Daoy (cell line): ENCODE measurements around the gene ARFGAP2. TPM values are rescaled to one million over a fixed set of nuclear protein-coding genes. Genes with fewer than 3 reads are reported as not detected.
"Not testable (repeated sequence)": the region's sequence is repeated elsewhere in the genome, so short reads cannot be mapped to it uniquely, and the experiment has no call there.

Source experiments
- DNase-seq: peaks from one replicate; pipeline ENCODE4 v3.0.0-alpha.2; 2015; ENCODE audit warnings: low read depth
- total RNA-seq: library from RNA; depleted of rRNA; stranded (reverse); fragments of >200 nt; shearing (Covaris generic); gene quantifications from 2 replicates; pipeline ENCODE4 v1.2.3, GENCODE V29; 2014; rRNA removed

ARFGAP2 gene
- 83.8 and 92.1 TPM in 2 replicates for total RNA-seq

DNA sequence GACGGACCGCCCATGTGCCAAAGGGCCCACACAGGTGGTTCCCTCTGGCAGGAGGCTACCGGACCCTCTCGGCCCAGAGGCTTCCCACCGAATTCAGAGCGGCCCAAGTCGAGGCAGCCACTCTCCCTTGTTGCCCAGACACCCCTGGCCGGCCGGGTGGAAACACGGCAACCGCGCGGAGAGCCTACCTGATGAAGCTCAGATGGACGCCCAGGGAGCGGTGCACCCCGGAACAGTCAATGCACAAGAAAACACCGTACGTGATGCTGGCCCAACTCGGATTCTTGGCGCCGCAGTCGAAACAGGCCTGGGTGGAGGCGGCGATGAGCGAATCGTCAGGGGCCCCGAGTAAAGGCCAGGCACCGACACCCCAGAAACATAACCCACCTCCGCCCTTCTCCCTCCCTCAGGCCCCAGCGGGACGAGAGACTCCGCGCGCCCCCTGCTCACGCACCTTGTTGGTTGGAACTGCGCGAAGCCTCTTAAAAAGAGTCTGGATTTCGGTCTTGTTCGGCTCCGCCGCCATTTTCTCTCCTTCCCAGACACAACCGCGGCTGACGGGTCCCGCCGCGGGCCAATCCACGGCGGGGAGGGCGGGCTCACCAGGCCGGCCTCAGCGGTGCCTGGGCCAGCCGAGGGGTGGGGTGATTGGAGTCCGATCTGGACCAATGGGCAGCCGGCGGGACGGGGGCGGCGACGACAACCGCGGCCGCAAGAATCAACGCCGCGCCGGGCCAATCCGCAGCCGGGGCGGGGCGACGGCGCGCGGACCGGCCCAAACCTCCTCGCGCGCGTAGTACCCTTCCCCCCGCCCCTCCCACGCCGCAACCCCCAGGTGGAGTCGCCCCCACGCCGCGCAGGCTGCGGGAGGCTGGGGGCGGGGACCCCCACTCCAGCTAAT is at the start of gene ARFGAP2:
Gene ARFGAP2 (minus strand): TSS at position 552 of the 901 bp plus-strand sequence. CDS start 26 bp downstream, at position 526.
- DNase-seq = peak; percentile 98

DNA sequence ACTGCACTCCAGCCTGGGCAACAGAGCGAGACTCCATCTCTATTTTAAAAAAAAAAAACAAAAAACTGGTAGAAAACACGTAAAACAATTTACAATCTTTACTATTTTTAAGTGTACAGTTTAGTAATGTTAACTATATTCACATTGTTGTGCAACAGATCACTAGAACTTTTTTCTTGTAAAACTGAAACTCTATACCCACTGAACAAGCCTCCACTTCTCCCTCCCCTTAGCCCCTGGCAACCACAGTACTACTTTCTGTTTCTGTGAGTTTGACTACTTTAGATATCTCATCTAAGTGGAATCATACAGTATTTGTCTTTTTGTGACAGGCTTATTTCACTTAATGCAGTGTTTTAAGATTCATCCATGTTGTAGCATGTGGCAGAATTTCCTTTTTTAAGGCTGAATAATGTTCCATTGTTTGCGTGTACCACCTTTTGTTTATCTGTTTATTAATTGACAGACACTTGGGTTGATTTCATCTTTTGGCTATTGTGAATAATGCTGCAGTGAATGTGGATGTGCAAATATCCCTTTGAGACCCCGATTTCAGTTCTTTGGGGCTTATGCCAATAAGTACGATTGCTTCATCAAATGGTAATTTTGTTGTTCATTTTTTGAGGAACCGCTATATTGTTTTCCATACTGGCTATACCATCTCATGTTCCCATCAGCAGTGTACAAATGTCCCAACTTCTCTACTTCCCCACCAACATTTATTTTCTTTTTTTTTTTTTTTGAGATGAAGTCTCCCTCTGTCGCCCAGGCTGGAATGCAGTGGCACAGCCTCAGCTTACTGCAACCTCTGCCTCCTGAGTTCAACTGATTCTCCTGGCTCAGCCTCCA is 49.1 kb upstream of the ARFGAP2 start:
- no peak for DNase-seq

DNA sequence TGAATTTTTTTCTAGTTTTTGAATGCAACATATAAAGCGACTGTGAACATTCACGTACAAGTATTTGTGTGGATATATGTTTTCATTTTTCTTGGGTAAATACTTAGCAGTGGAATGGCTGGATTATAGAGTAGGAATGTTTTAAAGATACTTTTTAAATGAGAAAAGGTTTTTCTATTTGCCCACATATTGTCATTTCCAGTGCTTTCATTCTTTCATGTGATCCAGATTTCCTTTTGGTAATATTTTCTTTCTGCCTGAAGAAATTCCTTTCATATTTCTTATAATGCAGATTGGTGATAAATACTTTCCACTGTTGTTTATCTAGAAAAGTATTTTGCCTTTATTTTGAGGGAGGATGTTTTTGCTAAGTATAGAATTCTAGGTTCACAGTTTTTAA is 46.0 kb upstream of the ARFGAP2 start:
- DNase-seq = no peak

DNA sequence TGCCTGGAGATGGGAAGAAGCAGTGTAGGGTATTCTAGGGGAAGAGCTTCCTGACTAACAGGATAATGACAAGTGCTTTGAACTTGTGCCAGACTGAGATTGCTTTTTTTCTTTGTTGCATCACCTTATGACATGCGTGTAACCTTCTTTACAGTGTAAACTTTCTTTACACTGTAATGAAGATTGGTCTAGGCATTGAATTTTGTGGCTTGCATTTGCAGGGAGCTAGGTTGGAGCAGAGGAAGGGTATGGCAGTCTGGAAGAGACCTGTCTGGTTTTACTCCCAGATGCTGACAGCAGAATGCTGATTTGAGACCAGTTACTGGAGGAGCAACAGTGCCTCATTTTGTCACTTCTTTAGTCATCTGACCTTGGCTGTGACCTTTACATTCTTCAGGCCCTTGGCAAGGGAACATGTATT is 43.7 kb upstream of the ARFGAP2 start:
- DNase-seq = peak; percentile 36

DNA sequence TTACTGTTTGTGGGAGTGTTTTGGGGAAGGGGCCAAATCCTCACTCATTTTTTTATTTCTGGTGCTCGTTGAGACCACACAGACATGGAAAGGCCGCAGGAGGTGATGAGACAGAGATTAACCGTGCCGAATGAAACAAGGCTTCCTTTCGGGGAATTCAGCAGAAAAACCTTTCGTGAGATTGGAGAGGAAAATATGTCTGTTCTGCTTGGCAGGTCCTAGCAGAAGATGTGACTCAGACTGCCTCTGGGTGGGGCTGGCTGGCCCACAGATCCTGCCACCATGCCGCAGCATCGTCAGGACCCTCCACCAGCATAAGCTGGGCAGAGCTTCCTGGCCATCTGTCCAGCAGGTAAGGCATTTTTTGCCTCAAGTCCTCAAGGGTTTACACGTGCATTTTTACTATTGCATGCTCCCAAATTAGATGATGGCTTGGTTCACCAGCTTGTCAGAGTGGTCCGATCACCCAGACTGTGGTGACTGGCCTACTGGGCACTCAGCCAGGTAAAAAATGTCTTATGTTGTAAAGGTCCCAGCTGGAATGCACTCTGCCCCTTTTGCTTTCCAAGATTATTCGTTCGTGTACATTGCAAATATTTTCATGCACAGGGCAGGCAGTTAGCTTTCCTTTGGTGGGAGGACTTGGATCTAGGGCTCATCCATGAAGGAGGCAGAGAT is 39.6 kb upstream of the ARFGAP2 start:
- DNase-seq = peak; percentile 88

DNA sequence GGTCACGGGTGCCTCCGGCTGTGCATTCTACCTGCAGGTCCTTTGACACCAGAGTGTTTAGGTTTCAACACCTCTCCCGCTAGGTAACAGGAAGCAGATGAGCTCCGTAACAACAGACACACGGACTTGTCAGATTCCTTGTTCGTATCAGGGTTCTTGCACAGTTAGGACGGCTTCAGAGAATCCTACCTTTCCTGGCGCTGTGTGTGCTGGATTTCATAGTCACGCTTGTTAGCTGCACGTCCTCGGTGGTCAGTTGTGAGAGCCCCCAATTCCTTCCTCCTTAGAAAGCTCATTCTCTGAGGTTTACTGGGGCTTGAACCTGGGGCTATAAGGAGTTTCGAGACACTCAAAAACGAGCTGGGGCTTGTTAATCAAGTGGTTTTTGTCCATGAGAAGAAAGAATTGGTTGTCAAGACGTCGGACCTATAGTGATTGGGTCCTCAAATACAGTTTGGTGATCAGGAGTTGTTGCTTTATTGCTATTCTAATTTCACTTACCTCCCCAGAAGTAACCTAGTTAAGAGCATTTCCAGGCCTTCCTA is 38.8 kb upstream of the ARFGAP2 start:
- DNase-seq = no peak

- peak; percentile 93 for DNase-seq
Measured at GRCh38 chr11:47213950-47214565, 37.4 kb upstream of the ARFGAP2 start.

- no peak for DNase-seq
Measured at GRCh38 chr11:47212938-47213337, 36.3 kb upstream of the ARFGAP2 start.

GRCh38 chr11:47208628-47209027 is 31.9 kb upstream of the ARFGAP2 start:
- DNase-seq = no peak

DNA sequence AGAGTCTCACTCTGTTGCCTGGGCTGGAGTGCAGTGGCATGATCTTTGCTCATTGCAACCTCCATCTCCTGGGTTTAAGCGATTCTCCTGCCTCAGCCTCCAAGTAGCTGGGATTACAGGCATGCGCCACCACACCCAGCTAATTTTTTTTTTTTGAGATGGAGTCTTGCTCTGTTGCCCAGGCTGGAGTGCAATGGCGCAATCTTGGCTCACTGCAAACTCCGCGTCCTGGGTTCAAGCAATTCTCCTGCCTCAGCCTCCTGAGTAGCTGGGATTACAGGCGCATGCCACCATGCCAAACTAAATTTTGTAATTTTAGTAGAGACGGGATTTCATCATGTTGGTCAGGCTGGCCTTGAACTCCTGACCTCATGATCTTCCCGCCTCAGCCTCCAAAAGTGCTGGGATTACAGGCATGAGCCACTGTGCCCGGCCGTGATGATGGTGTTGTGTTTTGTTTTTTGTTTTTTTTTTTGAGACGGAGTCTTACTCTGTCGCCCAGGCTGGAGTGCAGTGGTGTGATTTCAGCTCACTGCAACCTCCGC is 31.4 kb upstream of the ARFGAP2 start:
- not testable (repeated sequence) for DNase-seq

GRCh38 chr11:47207459-47207858 is 30.8 kb upstream of the ARFGAP2 start:
- DNase-seq = no peak

DNA sequence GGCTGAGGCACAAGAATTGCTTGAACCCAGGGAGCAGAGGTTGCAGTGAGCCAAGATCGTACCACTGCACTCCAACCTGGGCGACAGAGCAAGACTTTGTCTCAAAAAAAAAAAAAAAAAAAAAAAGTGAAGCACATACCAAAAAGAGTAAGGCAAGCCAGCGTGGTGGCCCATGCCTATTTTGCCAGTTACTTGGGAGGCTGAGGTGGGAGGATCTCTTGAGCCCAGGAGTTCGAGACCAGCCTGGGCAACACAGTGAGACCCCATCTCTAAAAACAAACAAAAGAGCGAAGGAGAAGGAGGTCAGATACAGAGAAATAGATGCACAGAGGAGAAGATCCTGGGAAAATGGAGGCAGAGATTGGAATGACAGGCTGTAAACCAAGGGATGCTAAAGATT is 29.9 kb upstream of the ARFGAP2 start:
- DNase-seq = not testable (repeated sequence)

- DNase-seq = peak; percentile 65
Measured at GRCh38 chr11:47204637-47204989, 27.9 kb upstream of the ARFGAP2 start.

- DNase-seq = no peak
Measured at GRCh38 chr11:47202576-47202975, 25.9 kb upstream of the ARFGAP2 start.

GRCh38 chr11:47201015-47201414 is 24.3 kb upstream of the ARFGAP2 start:
- no peak for DNase-seq

GRCh38 chr11:47198161-47198560 is 21.5 kb upstream of the ARFGAP2 start:
- DNase-seq = not testable (repeated sequence)

- no peak for DNase-seq
Measured at GRCh38 chr11:47192111-47192510, 15.4 kb upstream of the ARFGAP2 start.

DNA sequence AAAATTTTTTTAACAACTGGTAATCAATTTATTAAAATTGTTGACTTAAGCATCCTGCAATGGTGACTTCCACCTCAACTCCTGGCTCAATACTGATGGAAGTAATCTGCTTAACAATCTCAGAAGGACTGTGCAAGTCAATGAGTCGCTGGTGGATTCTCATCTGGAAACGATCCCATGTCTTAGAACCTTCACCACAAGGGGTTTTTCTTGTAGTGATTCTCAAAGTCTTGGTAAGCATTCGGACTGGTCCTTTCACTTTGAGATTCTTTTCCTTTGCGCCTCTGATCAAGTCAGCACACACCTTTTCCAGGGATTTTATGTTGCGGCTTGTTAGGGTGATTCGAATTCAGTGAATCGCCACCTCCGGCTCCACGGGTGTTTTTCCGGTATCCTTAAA is 14.5 kb upstream of the ARFGAP2 start:
- DNase-seq = not testable (repeated sequence)

DNA sequence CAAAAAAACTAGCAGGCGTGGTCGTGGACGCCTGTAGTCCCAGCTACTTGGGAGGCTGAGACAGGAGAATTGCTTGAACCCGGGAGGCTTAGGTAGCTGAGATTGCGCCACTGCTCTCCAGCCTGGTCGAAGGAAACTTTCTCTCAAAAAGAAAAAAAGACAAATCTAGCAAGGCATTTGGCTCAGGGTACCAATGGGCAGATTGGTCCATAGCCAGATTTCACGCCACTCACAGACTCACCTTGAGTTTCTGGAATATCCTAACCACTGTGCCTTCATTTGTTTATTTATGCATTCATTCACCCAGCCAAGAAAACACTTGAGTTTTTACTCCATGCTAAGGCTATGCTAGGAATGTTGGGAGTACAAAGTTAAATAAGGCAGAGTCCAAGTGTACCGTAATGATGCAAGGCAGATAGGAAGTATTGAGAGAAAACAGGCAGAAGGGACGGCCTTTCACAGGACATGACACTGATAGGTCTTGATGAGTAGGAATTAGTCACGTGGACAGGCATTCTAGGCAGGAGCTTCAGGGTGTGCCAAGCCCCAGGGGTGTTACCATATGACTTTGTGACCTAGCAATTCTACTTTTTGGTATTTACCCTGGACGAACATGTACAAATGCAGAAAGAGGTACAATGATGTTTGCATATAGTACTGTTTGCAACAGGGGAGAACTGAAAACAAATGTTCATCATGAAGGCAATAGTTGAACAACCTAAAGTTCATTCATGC is 12.6 kb upstream of the ARFGAP2 start:
- peak; percentile 74 for DNase-seq

DNA sequence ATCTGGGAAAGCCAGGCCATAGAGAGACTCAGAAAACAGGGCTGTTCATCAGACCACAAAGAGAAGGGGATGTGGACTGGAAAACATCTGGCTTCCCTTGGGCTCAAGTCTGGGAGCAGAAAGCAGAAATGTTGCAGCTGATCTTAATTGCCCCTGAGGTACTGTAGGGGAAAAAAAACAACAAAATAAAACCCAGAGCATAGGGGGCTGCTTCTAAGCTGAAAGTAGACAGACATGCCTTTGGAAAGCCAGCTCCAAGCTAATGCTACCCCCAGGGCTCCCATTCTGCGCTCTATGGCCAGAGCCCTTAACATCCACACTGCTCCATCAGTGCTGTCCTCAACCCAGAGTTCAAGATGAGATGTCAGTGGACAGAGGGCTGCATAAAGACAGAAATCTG is 11.6 kb upstream of the ARFGAP2 start:
- DNase-seq = no peak
